Stomach (tissue), 9 donors: ENCODE results near the gene DESI1. TPM values are rescaled to one million over a fixed set of nuclear protein-coding genes. Genes with fewer than 3 reads are reported as not detected.
A peak's percentile ranks its signal among the peaks of the same experiment; 100 is the strongest.

Experiments
- DNase-seq, 2 donors: peaks; one replicate each; pipeline versions ENCODE4 v3.0.0 to v3.0.0-alpha.2; 2013 to 2019
- H3K27ac ChIP-seq, 5 donors: fragments of 200-600 bp in 4 of 5; sonication (generic) in 4 of 5; one replicate each; pipeline ENCODE4 v1.5.1; 2013 to 2019; ENCODE audit warnings: mild to moderate bottlenecking in 1 of 5, moderate library complexity in 1 of 5
- H3K27me3 ChIP-seq, 3 donors: fragments of 200-600 bp; sonication (generic); one replicate each; pipeline ENCODE4 v1.5.1; 2017 to 2019; ENCODE audit warnings: mixed run types in 1 of 3
- H3K36me3 ChIP-seq, 4 donors: fragments of 200-600 bp; sonication (generic); 1 replicate in 3 of 4; 2 replicates in 1 of 4; pipeline ENCODE4 v1.5.1; 2016 to 2019
- H3K4me1 ChIP-seq, 4 donors: fragments of 200-600 bp; sonication (generic); one replicate each; pipeline ENCODE4 v1.5.1; 2016 to 2019
- H3K4me3 ChIP-seq, 4 donors: fragments of 200-600 bp; sonication (generic) in 3 of 4; one replicate each; pipeline ENCODE4 v1.5.1; 2016 to 2019; ENCODE audit warnings: mild to moderate bottlenecking in 1 of 4
- H3K9me3 ChIP-seq, 4 donors: fragments of 200-600 bp; sonication (generic); one replicate each; pipeline ENCODE4 v1.5.1; 2016 to 2019
- CTCF ChIP-seq, 7 experiments: fragments of 450-650 bp in 4 of 7; fragments of 200-600 bp in 3 of 7; sonication (generic) in 3 of 7; IDR thresholded peaks; one replicate each; pipeline ENCODE4 v1.5.1; 2016 to 2019; ENCODE audit warnings: antibody characterized with exemption in 7 of 7, control low read depth in 2 of 7, mild to moderate bottlenecking in 1 of 7
- EP300 ChIP-seq: sonication (generic); formaldehyde crosslinking; IDR thresholded peaks from one replicate; pipeline ENCODE4 v1.6.1; 2017; ENCODE audit warnings: antibody characterized with exemption
- POLR2A ChIP-seq, 4 donors: fragments of 450-650 bp; IDR thresholded peaks; one replicate each; pipeline ENCODE4 v1.6.1; 2016; ENCODE audit warnings: antibody characterized with exemption in 4 of 4, control low read depth in 2 of 4, mild to moderate bottlenecking in 1 of 4, moderate library complexity in 1 of 4
- POLR2AphosphoS5 ChIP-seq, 3 donors: sonication (generic); formaldehyde crosslinking; IDR thresholded peaks; one replicate each; pipeline ENCODE4 v1.6.1; 2016; ENCODE audit warnings: antibody characterized with exemption in 3 of 3
- WGBS, 5 donors: extraction: QIAGEN DNeasy Blood & Tissue Kit in 3 of 5; methylation state at CpG; one replicate each; pipeline versions ENCODE4 v1.1.5 to v1.1.7; 2013 to 2018; 5-methylcytosine and 5-hydroxymethylcytosine counted together
- intact Hi-C: fragments of 100-400 bp; cut with DNase I; formaldehyde crosslinking; loops from one replicate; pipeline ENCODE4 v1.15.1; 2023; ENCODE audit warnings: low total_unique reads
- polyA plus RNA-seq, 3 donors: library from polyadenylated mRNA; stranded (reverse); fragments of 200-250 nt; gene quantifications; one replicate each; pipeline ENCODE4 v1.2.3, GENCODE V29; 2013
- total RNA-seq, 5 donors: library from RNA; depleted of rRNA; stranded (reverse); fragments of >200 nt; gene quantifications; one replicate each; pipeline versions ENCODE4 v1.1.0 to v1.2.3, GENCODE V29; 2014 to 2016
- donor health status: healthy with polysubstance abuse.
- donor health status: Bipolar disorder and iron deficiency.
- donor health status: healthy.

The DESI1 gene
- total and polyA plus RNA-seq, 8 donors: 10.4 to 39.7 (median 15.8) TPM

- DNase-seq: no peak
- TF ChIP-seq POLR2AphosphoS5 (IDR thresholded peaks at IDR 0.05): no peak
- TF ChIP-seq EP300: no peak
- TF ChIP-seq CTCF (IDR thresholded peaks at IDR 0.05): no peak
- no peak for TF ChIP-seq POLR2A (IDR thresholded peaks at IDR 0.05)
- H3K36me3 ChIP-seq: peaks cover 30 to 55% (median 51%) of the 10 kb centered on the region in 4 donors
- H3K4me3 ChIP-seq: no peak overlapping the region
- 85 to 89% (median 88%) methylated on average over 8 of the region's 8 CpGs for WGBS, 5 donors
- H3K27ac ChIP-seq: no peak overlapping the region
- no peaks in the 10 kb centered on the region for H3K9me3 ChIP-seq
- H3K27me3 ChIP-seq: no peaks in the 10 kb centered on the region
- intact Hi-C loops: loop anchor here (10.0 kb wide), 1 partner anchor 54 kb away; the partner anchor contains the start of gene POLR3H
- H3K4me1 ChIP-seq: peaks cover 0 to 9% (median 3%) of the 10 kb centered on the region in 4 donors
These were observed 21.8 kb downstream of the DESI1 start for GRCh38 chr22:41598891-41599635.

- 74 to 90% (median 82%) methylated on average over 5 of the region's 5 CpGs for WGBS, 5 donors
- Histone ChIP-seq H3K4me3 (no peak overlapping the region), H3K27me3 (no peaks in the 10 kb centered on the region), H3K9me3 (no peaks in the 10 kb centered on the region), H3K27ac (no peak overlapping the region), H3K4me1 (peaks cover 0 to 9% (median 3%) of the 10 kb centered on the region in 4 donors), H3K36me3 (peaks cover 27 to 45% (median 41%) of the 10 kb centered on the region in 4 donors)
- TF ChIP-seq CTCF (IDR thresholded peaks at IDR 0.05) (no peak), EP300 (no peak), POLR2A (IDR thresholded peaks at IDR 0.05) (no peak)
- intact Hi-C loops: loop anchor here (10.0 kb wide), 1 partner anchor 53 kb away; the partner anchor contains the start of gene POLR3H
- peak in 1 of 2 donors; percentile 3 for DNase-seq
These were observed 22.8 kb downstream of the DESI1 start for GRCh38 chr22:41598081-41598480.

- TF ChIP-seq EP300 (no peak), POLR2AphosphoS5 (IDR thresholded peaks at IDR 0.05) (no peak), CTCF (IDR thresholded peaks at IDR 0.05) (no peak), POLR2A (IDR thresholded peaks at IDR 0.05) (no peak)
- Histone ChIP-seq H3K4me3 (no peak overlapping the region), H3K36me3 (peaks cover 22 to 40% (median 36%) of the 10 kb centered on the region in 4 donors), H3K27me3 (no peaks in the 10 kb centered on the region), H3K9me3 (no peaks in the 10 kb centered on the region), H3K4me1 (peaks cover 0 to 9% (median 3%) of the 10 kb centered on the region in 4 donors), H3K27ac (peak overlapping the region in 3 of 5 donors; percentile 10 to 47 (median 17))
- WGBS, 5 donors: 62 to 69% (median 66%) methylated on average over 2 of the region's 2 CpGs
- no peak for DNase-seq
- intact Hi-C loops: loop anchor here (10.0 kb wide), 1 partner anchor 53 kb away; the partner anchor contains the start of gene POLR3H
These were observed 23.2 kb downstream of the DESI1 start for GRCh38 chr22:41597635-41597953.

GRCh38 chr22:41596776-41597634, 23.8 kb downstream of the DESI1 start:
- no peak overlapping the region for H3K4me3 ChIP-seq
- H3K4me1 ChIP-seq: peaks cover 0 to 9% (median 3%) of the 10 kb centered on the region in 4 donors
- DNase-seq: peak; percentile 82 to 86
- H3K36me3 ChIP-seq: peaks cover 16 to 34% (median 30%) of the 10 kb centered on the region in 4 donors
- TF ChIP-seq CTCF (IDR thresholded peaks at IDR 0.05): peak in 5 of 7 experiments; percentile 67 to 93 (median 84)
- peak in 1 of 3 donors; percentile 63 for TF ChIP-seq POLR2AphosphoS5 (IDR thresholded peaks at IDR 0.05)
- no peak for TF ChIP-seq EP300
- peak overlapping the region in 3 of 5 donors; percentile 10 to 47 (median 17) for H3K27ac ChIP-seq
- 35 to 43% (median 38%) methylated on average over 10 to 13 of the region's 13 CpGs for WGBS, 5 donors
- H3K27me3 ChIP-seq: no peaks in the 10 kb centered on the region
- intact Hi-C loops: loop anchor here (10.0 kb wide), 1 partner anchor 52 kb away; the partner anchor contains the start of gene POLR3H
- no peaks in the 10 kb centered on the region for H3K9me3 ChIP-seq
